ENCODE data around the gene CCDC69. TPM values are rescaled to one million over a fixed set of nuclear protein-coding genes. Genes with fewer than 3 reads are reported as not detected.

The CCDC69 gene
- total RNA-seq, 1 experiment from 2014 or later: 5.1 TPM

DNA sequence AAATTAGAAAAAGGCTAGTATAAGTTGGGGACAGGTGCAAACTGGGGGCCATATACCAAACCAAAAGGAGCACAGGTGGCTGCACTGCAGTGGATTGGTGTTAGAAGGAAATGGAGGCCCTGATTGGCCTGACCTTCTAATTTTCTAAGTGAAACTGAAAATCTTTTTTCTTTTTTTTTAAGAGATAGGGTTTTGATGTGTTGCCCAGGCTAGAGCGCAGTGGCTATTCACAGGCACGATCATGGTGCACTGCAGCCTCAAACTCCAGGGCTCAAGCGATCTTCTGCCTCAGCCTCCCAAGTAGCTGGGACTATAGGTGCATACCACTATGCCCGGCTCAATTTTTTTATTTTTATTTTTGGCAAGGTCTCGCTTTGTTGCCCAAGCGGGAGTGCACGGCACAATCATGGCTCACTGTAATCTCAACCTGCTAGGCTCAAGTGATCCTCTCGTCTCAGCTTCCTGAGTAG lies 9.8 kb upstream of the CCDC69 start:
- H3K27me3 Mint-ChIP-seq (ENCODE audit: insufficient read depth, unreplicated experiment): peaks cover 3% of the 10 kb centered on the region
- no TSS peak for BruUV-seq (replicated peaks)
- CTCF ChIA-PET: no interaction called here
- Histone ChIP-seq H3K36me3 (ENCODE audit: control insufficient read depth, insufficient read depth, low read length) (no peaks in the 10 kb centered on the region), H3K4me3 (ENCODE audit: low read depth, low read length) (no peak overlapping the region), H3K9me3 (0 out of 2 replicates have a peak, but pooled peaks cover 3% of the 10 kb centered on the region), H3K27me3 (replicated peaks; ENCODE audit: control insufficient read depth, insufficient read depth, low read length) (no peaks in the 10 kb centered on the region), H3K4me1 (no peaks in the 10 kb centered on the region)
- no peak overlapping the region for H3K27ac Mint-ChIP-seq (ENCODE audit: unreplicated experiment)
- no peak for DNase-seq
- H3K4me3 Mint-ChIP-seq (ENCODE audit: unreplicated experiment): no peak overlapping the region
- TF ChIP-seq, protein P1, sequence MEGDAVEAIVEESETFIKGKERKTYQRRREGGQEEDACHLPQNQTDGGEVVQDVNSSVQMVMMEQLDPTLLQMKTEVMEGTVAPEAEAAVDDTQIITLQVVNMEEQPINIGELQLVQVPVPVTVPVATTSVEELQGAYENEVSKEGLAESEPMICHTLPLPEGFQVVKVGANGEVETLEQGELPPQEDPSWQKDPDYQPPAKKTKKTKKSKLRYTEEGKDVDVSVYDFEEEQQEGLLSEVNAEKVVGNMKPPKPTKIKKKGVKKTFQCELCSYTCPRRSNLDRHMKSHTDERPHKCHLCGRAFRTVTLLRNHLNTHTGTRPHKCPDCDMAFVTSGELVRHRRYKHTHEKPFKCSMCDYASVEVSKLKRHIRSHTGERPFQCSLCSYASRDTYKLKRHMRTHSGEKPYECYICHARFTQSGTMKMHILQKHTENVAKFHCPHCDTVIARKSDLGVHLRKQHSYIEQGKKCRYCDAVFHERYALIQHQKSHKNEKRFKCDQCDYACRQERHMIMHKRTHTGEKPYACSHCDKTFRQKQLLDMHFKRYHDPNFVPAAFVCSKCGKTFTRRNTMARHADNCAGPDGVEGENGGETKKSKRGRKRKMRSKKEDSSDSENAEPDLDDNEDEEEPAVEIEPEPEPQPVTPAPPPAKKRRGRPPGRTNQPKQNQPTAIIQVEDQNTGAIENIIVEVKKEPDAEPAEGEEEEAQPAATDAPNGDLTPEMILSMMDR (IDR thresholded peaks at IDR 0.05; ENCODE audit: insufficient read depth in 1 of 2, low read depth in 1 of 2, low read length in 1 of 2, severe bottlenecking in 1 of 2, unreplicated experiment in 1 of 2): no peak
- no peaks in the 10 kb centered on the region for H3K9me3 Mint-ChIP-seq (ENCODE audit: unreplicated experiment)
- no peaks in the 10 kb centered on the region for H3K4me1 Mint-ChIP-seq (ENCODE audit: low read depth, unreplicated experiment)
- no peaks in the 10 kb centered on the region for H3K36me3 Mint-ChIP-seq (ENCODE audit: insufficient read depth, unreplicated experiment)
- intact Hi-C loops (cut with micrococcal nuclease; ENCODE audit: unreplicated experiment): loop anchor here (5.0 kb wide), 1 partner anchor 171 kb away; no protein-coding TSS in a partner anchor
- POLR2A ChIA-PET: no interaction called here

DNA sequence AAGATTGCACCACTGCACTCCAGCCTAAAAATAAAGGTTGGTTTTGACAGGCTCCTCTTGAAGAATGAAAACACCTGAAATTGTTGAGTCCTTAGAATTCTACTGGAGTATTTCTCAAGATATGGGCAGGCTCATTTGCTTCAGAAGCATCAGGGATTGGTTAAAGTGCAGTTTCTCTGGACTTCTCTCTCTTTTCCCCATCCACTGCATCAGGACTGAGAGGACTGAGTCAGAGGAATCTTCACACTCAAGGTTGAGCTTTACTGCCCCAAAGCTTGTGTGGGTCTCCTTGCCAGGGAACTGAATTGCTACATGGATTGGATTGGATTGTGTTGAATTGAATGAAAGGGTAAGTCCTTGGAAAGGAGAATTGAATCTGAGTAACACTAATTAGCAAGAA lies 7.5 kb upstream of the CCDC69 start:
- CTCF ChIA-PET: no interaction called here
- Histone ChIP-seq H3K4me1 (no peaks in the 10 kb centered on the region), H3K36me3 (ENCODE audit: control insufficient read depth, insufficient read depth, low read length) (no peaks in the 10 kb centered on the region), H3K27me3 (replicated peaks; ENCODE audit: control insufficient read depth, insufficient read depth, low read length) (no peaks in the 10 kb centered on the region), H3K4me3 (ENCODE audit: low read depth, low read length) (no peak overlapping the region), H3K9me3 (0 out of 2 replicates have a peak, but pooled peaks cover 3% of the 10 kb centered on the region)
- Mint-ChIP-seq H3K9me3 (ENCODE audit: unreplicated experiment) (no peaks in the 10 kb centered on the region), H3K4me1 (ENCODE audit: low read depth, unreplicated experiment) (no peaks in the 10 kb centered on the region), H3K27me3 (ENCODE audit: insufficient read depth, unreplicated experiment) (peaks cover 3% of the 10 kb centered on the region), H3K27ac (ENCODE audit: unreplicated experiment) (no peak overlapping the region), H3K36me3 (ENCODE audit: insufficient read depth, unreplicated experiment) (no peaks in the 10 kb centered on the region), H3K4me3 (ENCODE audit: unreplicated experiment) (no peak overlapping the region)
- DNase-seq: no peak
- intact Hi-C loops (cut with micrococcal nuclease; ENCODE audit: unreplicated experiment): loop anchor here (5.0 kb wide), 1 partner anchor 169 kb away; no protein-coding TSS in a partner anchor
- BruUV-seq (replicated peaks): no TSS peak
- TF ChIP-seq, protein P1 (IDR thresholded peaks at IDR 0.05; ENCODE audit: insufficient read depth in 1 of 2, low read depth in 1 of 2, low read length in 1 of 2, severe bottlenecking in 1 of 2, unreplicated experiment in 1 of 2): no peak
- POLR2A ChIA-PET: no interaction called here

DNA sequence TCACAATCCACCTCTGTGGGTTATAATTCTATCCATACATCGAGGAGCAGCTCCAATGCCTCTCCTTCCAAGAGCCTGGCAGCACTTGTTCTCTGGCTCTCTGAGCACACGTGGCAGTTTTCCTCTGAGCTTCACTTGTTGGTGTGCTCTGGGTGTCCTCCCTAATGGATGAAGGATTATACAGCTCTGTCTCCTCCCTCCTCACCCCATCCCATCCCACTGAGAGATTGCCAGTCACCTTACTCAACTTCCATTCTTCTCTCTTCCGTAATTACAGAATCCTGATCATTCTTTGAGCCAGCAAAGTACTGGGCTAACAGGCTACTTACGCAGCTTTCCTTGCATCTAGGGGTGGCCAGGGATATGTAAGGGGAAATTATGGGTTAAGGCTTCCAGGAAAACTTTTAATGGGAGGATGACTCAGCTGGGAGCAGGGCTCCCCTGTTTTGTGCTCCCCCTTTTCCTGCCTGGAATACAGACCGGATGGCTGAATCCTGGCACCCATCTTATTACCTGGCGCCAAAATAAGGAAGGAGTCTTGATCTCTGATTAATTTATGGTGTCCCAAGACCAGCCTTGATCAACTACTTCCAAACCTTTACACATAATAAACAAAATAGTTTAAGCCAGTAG lies 6.3 kb upstream of the CCDC69 start:
- ChIA-PET CTCF (interaction anchor here (1.2 kb wide), 1 partner anchor 9 kb away, joined by 6 read pairs; no protein-coding TSS in a partner anchor), POLR2A (no interaction called here)
- no TSS peak for BruUV-seq (replicated peaks)
- TF ChIP-seq, protein P1 (IDR thresholded peaks at IDR 0.05; ENCODE audit: insufficient read depth in 1 of 2, low read depth in 1 of 2, low read length in 1 of 2, severe bottlenecking in 1 of 2, unreplicated experiment in 1 of 2): no peak
- Mint-ChIP-seq H3K9me3 (ENCODE audit: unreplicated experiment) (no peaks in the 10 kb centered on the region), H3K4me1 (ENCODE audit: low read depth, unreplicated experiment) (no peaks in the 10 kb centered on the region), H3K4me3 (ENCODE audit: unreplicated experiment) (no peak overlapping the region), H3K27ac (ENCODE audit: unreplicated experiment) (no peak overlapping the region), H3K27me3 (ENCODE audit: insufficient read depth, unreplicated experiment) (peaks cover 3% of the 10 kb centered on the region), H3K36me3 (ENCODE audit: insufficient read depth, unreplicated experiment) (no peaks in the 10 kb centered on the region)
- H3K27me3 ChIP-seq (replicated peaks; ENCODE audit: control insufficient read depth, insufficient read depth, low read length): no peaks in the 10 kb centered on the region
- H3K4me3 ChIP-seq (ENCODE audit: low read depth, low read length): no peak overlapping the region
- no peaks in the 10 kb centered on the region for H3K4me1 ChIP-seq
- no peaks in the 10 kb centered on the region for H3K36me3 ChIP-seq (ENCODE audit: control insufficient read depth, insufficient read depth, low read length)
- DNase-seq: no peak
- H3K9me3 ChIP-seq: 0 out of 2 replicates have a peak, but pooled peaks cover 3% of the 10 kb centered on the region
- intact Hi-C loops (cut with micrococcal nuclease; ENCODE audit: unreplicated experiment): loop anchor here (5.0 kb wide), 1 partner anchor 168 kb away; no protein-coding TSS in a partner anchor
